DND-41 (cell line): ENCODE results near the gene DZIP1.

ENCODE experiments used
- ATAC-seq: fragments of 200-7000 bp; cut with Tn5 transposase; 3 replicates; pipeline ENCODE4 v1.9.1; 2021; ENCODE audit warnings: low read depth; ENCODE audit not compliant: insufficient read depth
- DNase-seq: peaks from one replicate; pipeline ENCODE4 v3.0.0-alpha.2; 2020
- H2AFZ ChIP-seq: 2 replicates; pipeline ENCODE4 v1.6.0; 2012; ENCODE audit warnings: low read depth, low read length
- H3K27ac ChIP-seq: 2 replicates; pipeline ENCODE4 v1.5.1; 2012; ENCODE audit warnings: low read length, inconsistent platforms
- H3K27me3 ChIP-seq: fragments of 200-600 bp; sonication (generic); 2 replicates; pipeline ENCODE4 v1.6.0; 2012; ENCODE audit warnings: low read length, mild to moderate bottlenecking, inconsistent platforms; ENCODE audit not compliant: insufficient read depth, poor library complexity
- H3K36me3 ChIP-seq: 2 replicates; pipeline ENCODE4 v1.5.1; 2012; ENCODE audit warnings: low read length, inconsistent platforms; ENCODE audit not compliant: insufficient read depth
- H3K4me1 ChIP-seq: 2 replicates; pipeline ENCODE4 v1.5.1; 2012; ENCODE audit warnings: mild to moderate bottlenecking, low read length; ENCODE audit not compliant: insufficient read depth
- H3K4me2 ChIP-seq: 2 replicates; pipeline ENCODE4 v1.6.0; 2012; ENCODE audit warnings: mild to moderate bottlenecking, moderate library complexity, low read length, inconsistent platforms; ENCODE audit not compliant: insufficient read depth
- H3K4me3 ChIP-seq, 2 experiments: fragments of 200-600 bp in 1 of 2; shearing (Covaris generic) in 1 of 2; 2 replicates each; pipeline ENCODE4 v1.5.1; 2012 to 2016; ENCODE audit warnings: inconsistent platforms in 2 of 2, low read length in 2 of 2, mild to moderate bottlenecking in 2 of 2, low read depth in 1 of 2, moderate library complexity in 1 of 2
- H3K79me2 ChIP-seq: 2 replicates; pipeline ENCODE4 v1.6.0; 2012; ENCODE audit warnings: low read length, inconsistent platforms; ENCODE audit not compliant: insufficient read depth
- H3K9ac ChIP-seq: 2 replicates; pipeline ENCODE4 v1.6.0; 2012; ENCODE audit warnings: low read depth, mild to moderate bottlenecking, inconsistent platforms, low read length, moderate library complexity
- H3K9me3 ChIP-seq: 2 replicates; pipeline ENCODE4 v1.5.1; 2012; ENCODE audit warnings: low read length, moderate library complexity, mild to moderate bottlenecking, inconsistent platforms; ENCODE audit not compliant: insufficient read depth, severe bottlenecking
- H4K20me1 ChIP-seq: 2 replicates; pipeline ENCODE4 v1.6.0; 2012; ENCODE audit warnings: low read length; ENCODE audit not compliant: insufficient read depth
- EZH2 ChIP-seq: IDR thresholded peaks from 3 replicates; pipeline ENCODE4 v1.6.1; 2012; ENCODE audit warnings: borderline replicate concordance, low read depth, mild to moderate bottlenecking, moderate library complexity, low read length, inconsistent platforms; ENCODE audit not compliant: severe bottlenecking
- TF ChIP-seq, protein P1 (sequence below): IDR thresholded peaks from 2 replicates; pipeline ENCODE4 v1.5.1; 2012; ENCODE audit warnings: borderline replicate concordance, low read length, moderate library complexity, mild to moderate bottlenecking; ENCODE audit not compliant: poor library complexity, severe bottlenecking; ENCODE audit errors: extremely low read depth

Gene DZIP1

GRCh38 chr13:95684418-95684817 lies 39.9 kb upstream of the DZIP1 start:
- H3K9me3 ChIP-seq = peaks cover 12% of the 10 kb centered on the region
- no peak overlapping the region for H3K27ac ChIP-seq
- TF ChIP-seq, protein P1, sequence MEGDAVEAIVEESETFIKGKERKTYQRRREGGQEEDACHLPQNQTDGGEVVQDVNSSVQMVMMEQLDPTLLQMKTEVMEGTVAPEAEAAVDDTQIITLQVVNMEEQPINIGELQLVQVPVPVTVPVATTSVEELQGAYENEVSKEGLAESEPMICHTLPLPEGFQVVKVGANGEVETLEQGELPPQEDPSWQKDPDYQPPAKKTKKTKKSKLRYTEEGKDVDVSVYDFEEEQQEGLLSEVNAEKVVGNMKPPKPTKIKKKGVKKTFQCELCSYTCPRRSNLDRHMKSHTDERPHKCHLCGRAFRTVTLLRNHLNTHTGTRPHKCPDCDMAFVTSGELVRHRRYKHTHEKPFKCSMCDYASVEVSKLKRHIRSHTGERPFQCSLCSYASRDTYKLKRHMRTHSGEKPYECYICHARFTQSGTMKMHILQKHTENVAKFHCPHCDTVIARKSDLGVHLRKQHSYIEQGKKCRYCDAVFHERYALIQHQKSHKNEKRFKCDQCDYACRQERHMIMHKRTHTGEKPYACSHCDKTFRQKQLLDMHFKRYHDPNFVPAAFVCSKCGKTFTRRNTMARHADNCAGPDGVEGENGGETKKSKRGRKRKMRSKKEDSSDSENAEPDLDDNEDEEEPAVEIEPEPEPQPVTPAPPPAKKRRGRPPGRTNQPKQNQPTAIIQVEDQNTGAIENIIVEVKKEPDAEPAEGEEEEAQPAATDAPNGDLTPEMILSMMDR = no peak
- no peak for TF ChIP-seq EZH2
- no peaks in the 10 kb centered on the region for H3K27me3 ChIP-seq
- DNase-seq (no peak), ATAC-seq (no peak)
- peaks cover 97% of the 10 kb centered on the region for H3K79me2 ChIP-seq
- no peaks in the 10 kb centered on the region for H3K36me3 ChIP-seq
- peaks cover 20% of the 10 kb centered on the region; the same call in 1 of the 2 replicates for H4K20me1 ChIP-seq
- H3K4me1 ChIP-seq = peaks cover 9% of the 10 kb centered on the region
- no peak overlapping the region for H3K4me3 ChIP-seq
- no peak overlapping the region for H2AFZ ChIP-seq
- no peak overlapping the region for H3K9ac ChIP-seq
- no peak overlapping the region for H3K4me2 ChIP-seq

DNA sequence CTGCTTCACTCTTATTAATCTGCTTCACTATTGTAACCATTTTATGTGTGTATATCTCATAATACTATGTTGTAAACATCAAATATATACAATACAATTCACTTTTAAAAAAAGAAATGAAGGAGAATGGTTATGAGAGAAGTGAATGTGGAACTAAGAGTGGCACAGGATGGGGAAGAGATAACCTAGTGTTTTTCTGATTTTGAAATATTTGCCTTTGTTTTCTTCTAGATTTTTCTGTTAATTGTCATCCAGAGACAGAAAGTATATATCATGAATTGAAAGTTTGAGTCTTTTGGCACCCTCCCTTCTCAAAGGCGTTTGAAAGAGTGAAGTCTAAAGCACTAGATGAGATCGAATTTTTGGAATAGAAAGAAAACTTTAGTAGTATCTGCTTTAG lies 35.2 kb upstream of the DZIP1 start:
- peak overlapping the region; percentile 82; the same call in 1 of the 2 replicates for H3K4me2 ChIP-seq
- TF ChIP-seq, protein P1 = no peak
- no peak overlapping the region for H2AFZ ChIP-seq
- H3K9me3 ChIP-seq = peaks cover 3% of the 10 kb centered on the region
- no peaks in the 10 kb centered on the region for H3K27me3 ChIP-seq
- no peak overlapping the region for H3K4me3 ChIP-seq
- peaks cover 41% of the 10 kb centered on the region for H3K4me1 ChIP-seq
- no peak overlapping the region for H3K9ac ChIP-seq
- H4K20me1 ChIP-seq = peaks cover 23% of the 10 kb centered on the region; the same call in 1 of the 2 replicates
- ATAC-seq (no peak), DNase-seq (no peak)
- H3K27ac ChIP-seq = no peak overlapping the region
- H3K36me3 ChIP-seq = no peaks in the 10 kb centered on the region
- peaks cover 87% of the 10 kb centered on the region for H3K79me2 ChIP-seq

- peaks cover 20% of the 10 kb centered on the region; the same call in 1 of the 2 replicates for H4K20me1 ChIP-seq
- H3K4me2 ChIP-seq = peak overlapping the region; percentile 82
- no peaks in the 10 kb centered on the region for H3K9me3 ChIP-seq
- H2AFZ ChIP-seq = no peak overlapping the region
- DNase-seq (no peak), ATAC-seq (no peak)
- peaks cover 80% of the 10 kb centered on the region for H3K79me2 ChIP-seq
- peak overlapping the region in 1 of 2 experiments; percentile 77; a peak in 3 of 4 replicates for H3K4me3 ChIP-seq
- TF ChIP-seq, protein P1 = no peak
- TF ChIP-seq EZH2 = no peak
- H3K27ac ChIP-seq = peak overlapping the region; percentile 22; the same call in 1 of the 2 replicates
- H3K4me1 ChIP-seq = peaks cover 47% of the 10 kb centered on the region
- peak overlapping the region; percentile 93 for H3K9ac ChIP-seq
- no peaks in the 10 kb centered on the region for H3K36me3 ChIP-seq
- no peaks in the 10 kb centered on the region for H3K27me3 ChIP-seq
Measured at GRCh38 chr13:95678967-95679366, 34.5 kb upstream of the DZIP1 start.
